Fibroblast of villous mesenchyme (primary cell): Measurements from ENCODE around the gene GIT2. TPM values are rescaled to one million over a fixed set of nuclear protein-coding genes. Genes with fewer than 3 reads are reported as not detected.

ENCODE experiments used
- DNase-seq: peaks from one replicate; pipeline ENCODE4 v3.0.0-alpha.2; 2010; ENCODE audit warnings: low read depth
- H3K4me3 ChIP-seq: 2 replicates; pipeline ENCODE4 v1.5.1; 2011; ENCODE audit warnings: low read depth, mild to moderate bottlenecking, low read length
- CTCF ChIP-seq: IDR thresholded peaks from 2 replicates; pipeline ENCODE4 v1.5.1; 2012; ENCODE audit warnings: low read depth, mild to moderate bottlenecking, low read length; ENCODE audit not compliant: insufficient read depth
- total RNA-seq: library from RNA; depleted of rRNA; stranded (reverse); fragments of >200 nt; gene quantifications from 2 replicates; pipeline ENCODE4 v1.2.3, GENCODE V29; 2012

Gene GIT2
- 42.5 and 54.4 TPM in 2 replicates for total RNA-seq

- peak; percentile 92 for DNase-seq
- no peak for TF ChIP-seq CTCF
- H3K4me3 ChIP-seq: peak within 1 kb of the TSS; percentile 73
Measured at GRCh38 chr12:109995686-109996482, at the start of gene GIT2. Gene GIT2 (minus strand): TSS chr12:109996368. CDS start chr12:109996224, 144 bp downstream.

GRCh38 chr12:110042264-110042663 lies 46.1 kb upstream of the GIT2 start:
- DNase-seq: no peak
- H3K4me3 ChIP-seq: no peak overlapping the region
- TF ChIP-seq CTCF: no peak

- no peak for TF ChIP-seq CTCF
- DNase-seq: peak; percentile 92
- H3K4me3 ChIP-seq: no peak overlapping the region
Measured at GRCh38 chr12:110039085-110039807, 43.1 kb upstream of the GIT2 start.

GRCh38 chr12:110038741-110039084 lies 42.5 kb upstream of the GIT2 start:
- TF ChIP-seq CTCF: no peak
- no peak for DNase-seq
- no peak overlapping the region for H3K4me3 ChIP-seq

GRCh38 chr12:110037315-110037714 lies 41.1 kb upstream of the GIT2 start:
- TF ChIP-seq CTCF: no peak
- H3K4me3 ChIP-seq: no peak overlapping the region
- no peak for DNase-seq

GRCh38 chr12:110035534-110036104 lies 39.5 kb upstream of the GIT2 start:
- no peak for DNase-seq
- no peak overlapping the region for H3K4me3 ChIP-seq
- no peak for TF ChIP-seq CTCF
